Measurements from ENCODE around the gene SLC39A1. TPM values are rescaled to one million over a fixed set of nuclear protein-coding genes. Genes with fewer than 3 reads are reported as not detected.

SLC39A1 gene
- total and polyA plus RNA-seq, 7 donors: 25.7 to 97.5 (median 72.4) TPM

- WGBS, 2 donors: 39 to 66% methylated on average over 9 of the region's 9 CpGs
- Histone ChIP-seq H3K36me3 (peaks cover 0 to 62% (median 23%) of the 10 kb centered on the region in 4 donors), H3K4me3 (peak overlapping the region in 3 of 4 donors; percentile 76 to 92 (median 90)), H3K9me3 (no peaks in the 10 kb centered on the region), H3K4me1 (peaks cover 0 to 28% (median 23%) of the 10 kb centered on the region in 4 donors), H3K27ac (peak overlapping the region; percentile 92 to 96 (median 92)), H3K27me3 (no peaks in the 10 kb centered on the region)
- no peak for TF ChIP-seq EP300 (IDR thresholded peaks at IDR 0.05)
- no peak for TF ChIP-seq CTCF (IDR thresholded peaks at IDR 0.05)
- TF ChIP-seq POLR2A (IDR thresholded peaks at IDR 0.05): no peak
- TF ChIP-seq POLR2AphosphoS5 (IDR thresholded peaks at IDR 0.05): no peak
- DNase-seq: no peak
- intact Hi-C loops (cut with DNase I): no loop called here
These were observed 15.1 kb upstream of the SLC39A1 start for GRCh38 chr1:153978274-153978909.

- WGBS, 2 donors: 0% methylated on average over 75 of the region's 75 CpGs
- no peak for TF ChIP-seq EP300 (IDR thresholded peaks at IDR 0.05)
- peak; percentile 77 to 85 for TF ChIP-seq POLR2A (IDR thresholded peaks at IDR 0.05)
- peak; percentile 82 to 96 (median 95) for TF ChIP-seq POLR2AphosphoS5 (IDR thresholded peaks at IDR 0.05)
- TF ChIP-seq CTCF (IDR thresholded peaks at IDR 0.05): no peak
- peak within 1 kb of the TSS; percentile 92 to 96 (median 92) for H3K27ac ChIP-seq
- peaks cover 0 to 28% (median 23%) of the 10 kb centered on the region in 4 donors for H3K4me1 ChIP-seq
- no peaks in the 10 kb centered on the region for H3K9me3 ChIP-seq
- intact Hi-C loops (cut with DNase I): no loop called here
- peak; percentile 93 for DNase-seq
- H3K4me3 ChIP-seq: peak within 1 kb of the TSS; percentile 76 to 99 (median 91)
- no peaks in the 10 kb centered on the region for H3K27me3 ChIP-seq
- H3K36me3 ChIP-seq: peaks cover 0 to 57% (median 23%) of the 10 kb centered on the region in 4 donors
These were observed 14.2 kb upstream of the SLC39A1 start, which contains the start of gene JTB for GRCh38 chr1:153977250-153978240. TSS of gene JTB (minus strand) at chr1:153977674. CDS start at chr1:153977252, 422 bp downstream.

DNA sequence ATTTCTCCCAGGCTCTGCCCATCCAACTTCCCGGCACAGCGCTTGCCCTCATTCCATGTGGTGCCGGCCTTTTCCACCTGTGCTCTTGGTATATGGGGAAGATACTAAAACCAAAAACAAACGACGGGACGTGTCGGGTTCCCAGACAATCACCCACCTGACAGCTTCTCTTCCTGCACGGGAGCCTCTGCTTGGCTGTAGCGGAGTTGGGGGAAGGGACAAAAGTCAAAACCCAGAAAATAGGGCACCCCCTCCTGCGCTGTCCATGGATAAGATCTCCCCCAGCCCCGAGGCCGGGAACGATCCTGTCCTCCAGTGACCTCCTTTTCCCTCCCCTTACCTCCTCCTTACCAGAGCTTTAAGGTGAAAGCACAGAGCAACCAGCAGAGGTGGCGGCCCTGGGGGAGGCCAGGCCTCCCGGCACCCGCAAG is 13.5 kb upstream of the SLC39A1 start:
- 1% methylated on average over 16 of the region's 16 CpGs for WGBS, 2 donors
- intact Hi-C loops (cut with DNase I): no loop called here
- Histone ChIP-seq H3K27ac (peak overlapping the region; percentile 92 to 96 (median 92)), H3K9me3 (no peaks in the 10 kb centered on the region), H3K4me1 (peaks cover 0 to 28% (median 23%) of the 10 kb centered on the region in 4 donors), H3K27me3 (no peaks in the 10 kb centered on the region), H3K36me3 (peaks cover 0 to 50% (median 23%) of the 10 kb centered on the region in 4 donors), H3K4me3 (peak overlapping the region; percentile 76 to 99 (median 91))
- TF ChIP-seq EP300 (IDR thresholded peaks at IDR 0.05): no peak
- TF ChIP-seq POLR2AphosphoS5 (IDR thresholded peaks at IDR 0.05): peak in 1 of 4 donors; percentile 6
- DNase-seq: no peak

DNA sequence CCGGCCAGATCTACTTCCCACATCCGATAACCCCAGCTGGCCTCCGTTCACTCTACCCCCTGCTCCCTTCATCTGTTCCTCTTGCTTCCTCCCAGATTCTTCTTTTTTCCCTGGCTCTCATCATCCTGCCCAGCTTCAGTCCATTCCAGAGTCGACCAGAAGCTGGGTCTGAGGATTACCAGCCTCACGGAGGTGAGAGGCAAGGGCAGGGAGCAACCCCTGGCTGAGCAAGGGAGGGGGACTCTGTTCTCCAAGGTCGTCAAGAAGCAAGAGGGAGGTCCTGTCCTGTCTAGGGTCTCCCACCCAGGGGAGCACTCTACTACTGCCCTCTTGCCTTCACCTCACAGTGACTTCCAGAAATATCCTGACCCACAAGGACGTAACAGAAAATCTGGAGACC is 10.2 kb upstream of the SLC39A1 start:
- no peaks in the 10 kb centered on the region for H3K27me3 ChIP-seq
- WGBS, 2 donors: 85 to 86% methylated on average over 7 of the region's 7 CpGs
- DNase-seq: no peak
- TF ChIP-seq CTCF (IDR thresholded peaks at IDR 0.05): no peak
- no peak for TF ChIP-seq POLR2A (IDR thresholded peaks at IDR 0.05)
- TF ChIP-seq EP300 (IDR thresholded peaks at IDR 0.05): no peak
- TF ChIP-seq POLR2AphosphoS5 (IDR thresholded peaks at IDR 0.05): no peak
- H3K4me1 ChIP-seq: peaks cover 0 to 28% (median 23%) of the 10 kb centered on the region in 4 donors
- no peaks in the 10 kb centered on the region for H3K9me3 ChIP-seq
- intact Hi-C loops (cut with DNase I): no loop called here
- H3K27ac ChIP-seq: no peak overlapping the region
- H3K4me3 ChIP-seq: no peak overlapping the region
- peaks cover 0 to 32% (median 23%) of the 10 kb centered on the region in 4 donors for H3K36me3 ChIP-seq

Data from sigmoid colon (tissue), 7 donors.